ENCODE data around the gene LSAMP. TPM values are rescaled to one million over a fixed set of nuclear protein-coding genes. Genes with fewer than 3 reads are reported as not detected.

The LSAMP gene
- total and polyA plus RNA-seq, 2 of the 8 experiments (the other 6 are each of a cell fraction or from before 2014, with no cell fraction given), result 1.8 to 5.7 TPM

- TF ChIP-seq CHD7 (IDR thresholded peaks at IDR 0.05; ENCODE audit: insufficient replicate concordance, low read length) (no peak), ZNF274 (IDR thresholded peaks at IDR 0.05; ENCODE audit: borderline replicate concordance, extremely low read depth, low read length) (no peak), SP4 (IDR thresholded peaks at IDR 0.05; ENCODE audit: low read length) (no peak), SUZ12 (IDR thresholded peaks at IDR 0.05; ENCODE audit: low read length) (no peak)
These were observed 411.2 kb downstream of the LSAMP start (continued) for GRCh38 chr3:116034086-116034485.

Data from H1 (cell line).